Uterus (tissue), 4 donors: ENCODE measurements around the gene PRTFDC1. TPM values are rescaled to one million over a fixed set of nuclear protein-coding genes. Genes with fewer than 3 reads are reported as not detected.

Experiments
- DNase-seq, 2 donors: peaks; one replicate each; pipeline ENCODE4 v3.0.0-alpha.2; 2019 to 2020
- H3K27ac ChIP-seq, 2 donors: fragments of 200-600 bp; sonication (generic); 1 replicate in 1 of 2; 2 replicates in 1 of 2; pipeline ENCODE4 v1.5.1; 2016 to 2018
- H3K27me3 ChIP-seq, 2 donors: fragments of 200-600 bp; sonication (generic); one replicate each; pipeline ENCODE4 v1.5.1; 2018 to 2019; ENCODE audit warnings: control low read depth in 1 of 2
- H3K36me3 ChIP-seq, 2 donors: fragments of 200-600 bp; sonication (generic); one replicate each; pipeline ENCODE4 v1.5.1; 2019; ENCODE audit warnings: control low read depth in 1 of 2
- H3K4me1 ChIP-seq, 2 donors: fragments of 200-600 bp; sonication (generic); one replicate each; pipeline ENCODE4 v1.5.1; 2018 to 2019; ENCODE audit warnings: control low read depth in 1 of 2
- H3K4me3 ChIP-seq, 2 donors: fragments of 200-600 bp; sonication (generic); 1 replicate in 1 of 2; 2 replicates in 1 of 2; pipeline ENCODE4 v1.5.1; 2018 to 2019; ENCODE audit warnings: mild to moderate bottlenecking in 1 of 2
- H3K9me3 ChIP-seq, 2 donors: fragments of 200-600 bp; sonication (generic); one replicate each; pipeline ENCODE4 v1.5.1; 2019; ENCODE audit warnings: control low read depth in 1 of 2
- POLR2A ChIP-seq, 2 donors: fragments of 450-650 bp; IDR thresholded peaks; one replicate each; pipeline ENCODE4 v1.6.1; 2016; ENCODE audit warnings: antibody characterized with exemption in 2 of 2, mild to moderate bottlenecking in 1 of 2, moderate library complexity in 1 of 2
- intact Hi-C: fragments of 100-400 bp; cut with DNase I; formaldehyde crosslinking; loops from one replicate; pipeline ENCODE4 v1.15.1; 2023; ENCODE audit warnings: low total_unique reads
- total RNA-seq, 4 donors: library from RNA; depleted of rRNA in 3 of 4; stranded (reverse); fragments of >200 nt in 3 of 4; gene quantifications; one replicate each; pipeline versions ENCODE4 v1.1.0 to v1.2.4, GENCODE V29; 2014 to 2023
- TF ChIP-seq, protein P1 (sequence below), 4 experiments: fragments of 200-600 bp in 2 of 4; fragments of 450-650 bp in 2 of 4; sonication (generic) in 2 of 4; IDR thresholded peaks; one replicate each; pipeline ENCODE4 v1.5.1; 2016 to 2019; ENCODE audit warnings: antibody characterized with exemption in 4 of 4, mild to moderate bottlenecking in 2 of 4, moderate library complexity in 1 of 4
- donor health status: DM: yes; HTN: yes; CAD: no.

Gene PRTFDC1
- total RNA-seq, 4 donors from 2014 or later = 1.3 to 38.7 (median 20.3) TPM

DNA sequence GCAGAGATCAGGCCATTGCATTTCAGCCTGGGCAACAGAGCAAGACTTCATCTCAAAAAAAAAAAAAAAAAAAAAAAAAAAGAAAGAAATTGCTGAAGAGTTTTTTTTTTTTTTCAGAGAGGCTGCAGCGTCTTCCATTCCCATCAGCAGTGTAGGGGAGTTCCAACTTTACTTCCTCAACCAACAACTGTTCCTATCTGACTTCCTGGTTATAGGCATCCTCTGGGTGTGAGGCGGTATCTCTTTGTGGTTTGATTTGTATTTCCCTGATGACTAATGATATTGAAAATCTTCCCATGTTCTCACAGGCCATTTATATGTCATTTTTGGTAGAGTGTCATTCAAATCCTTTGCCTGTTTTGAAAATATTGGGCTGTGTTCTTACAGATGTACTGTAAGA is 40.2 kb downstream of the PRTFDC1 start:
- intact Hi-C loops = no loop called here
- Histone ChIP-seq H3K4me1 (no peaks in the 10 kb centered on the region), H3K27ac (no peak overlapping the region), H3K36me3 (no peaks in the 10 kb centered on the region), H3K9me3 (no peaks in the 10 kb centered on the region), H3K4me3 (no peak overlapping the region), H3K27me3 (no peaks in the 10 kb centered on the region)
- no peak for DNase-seq
- no peak for TF ChIP-seq POLR2A (IDR thresholded peaks at IDR 0.05)
- TF ChIP-seq, protein P1, sequence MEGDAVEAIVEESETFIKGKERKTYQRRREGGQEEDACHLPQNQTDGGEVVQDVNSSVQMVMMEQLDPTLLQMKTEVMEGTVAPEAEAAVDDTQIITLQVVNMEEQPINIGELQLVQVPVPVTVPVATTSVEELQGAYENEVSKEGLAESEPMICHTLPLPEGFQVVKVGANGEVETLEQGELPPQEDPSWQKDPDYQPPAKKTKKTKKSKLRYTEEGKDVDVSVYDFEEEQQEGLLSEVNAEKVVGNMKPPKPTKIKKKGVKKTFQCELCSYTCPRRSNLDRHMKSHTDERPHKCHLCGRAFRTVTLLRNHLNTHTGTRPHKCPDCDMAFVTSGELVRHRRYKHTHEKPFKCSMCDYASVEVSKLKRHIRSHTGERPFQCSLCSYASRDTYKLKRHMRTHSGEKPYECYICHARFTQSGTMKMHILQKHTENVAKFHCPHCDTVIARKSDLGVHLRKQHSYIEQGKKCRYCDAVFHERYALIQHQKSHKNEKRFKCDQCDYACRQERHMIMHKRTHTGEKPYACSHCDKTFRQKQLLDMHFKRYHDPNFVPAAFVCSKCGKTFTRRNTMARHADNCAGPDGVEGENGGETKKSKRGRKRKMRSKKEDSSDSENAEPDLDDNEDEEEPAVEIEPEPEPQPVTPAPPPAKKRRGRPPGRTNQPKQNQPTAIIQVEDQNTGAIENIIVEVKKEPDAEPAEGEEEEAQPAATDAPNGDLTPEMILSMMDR (IDR thresholded peaks at IDR 0.05) = no peak

DNA sequence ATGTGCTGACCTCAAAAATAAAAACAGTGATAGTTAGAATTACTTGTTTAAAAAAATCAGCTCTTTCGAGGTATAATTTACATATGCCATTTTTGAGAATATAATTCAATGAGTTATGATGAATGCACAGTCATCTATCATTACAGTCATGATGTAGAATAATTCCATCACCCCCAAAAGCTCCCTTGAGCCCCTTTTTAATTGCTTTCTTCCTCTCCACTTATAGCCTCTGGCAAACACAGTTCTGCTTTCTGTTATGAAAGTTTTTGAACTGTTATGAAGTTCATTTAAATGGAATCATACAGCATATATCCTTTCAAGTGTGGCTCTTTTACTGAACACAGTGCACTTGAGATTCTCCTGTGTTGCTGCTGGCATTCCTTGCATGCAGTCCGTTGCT is 41.4 kb downstream of the PRTFDC1 start:
- intact Hi-C loops = no loop called here
- Histone ChIP-seq H3K27ac (no peak overlapping the region), H3K36me3 (no peaks in the 10 kb centered on the region), H3K27me3 (no peaks in the 10 kb centered on the region), H3K4me1 (no peaks in the 10 kb centered on the region), H3K4me3 (no peak overlapping the region), H3K9me3 (no peaks in the 10 kb centered on the region)
- no peak for TF ChIP-seq POLR2A (IDR thresholded peaks at IDR 0.05)
- TF ChIP-seq, protein P1 (IDR thresholded peaks at IDR 0.05) = no peak
- DNase-seq = no peak

DNA sequence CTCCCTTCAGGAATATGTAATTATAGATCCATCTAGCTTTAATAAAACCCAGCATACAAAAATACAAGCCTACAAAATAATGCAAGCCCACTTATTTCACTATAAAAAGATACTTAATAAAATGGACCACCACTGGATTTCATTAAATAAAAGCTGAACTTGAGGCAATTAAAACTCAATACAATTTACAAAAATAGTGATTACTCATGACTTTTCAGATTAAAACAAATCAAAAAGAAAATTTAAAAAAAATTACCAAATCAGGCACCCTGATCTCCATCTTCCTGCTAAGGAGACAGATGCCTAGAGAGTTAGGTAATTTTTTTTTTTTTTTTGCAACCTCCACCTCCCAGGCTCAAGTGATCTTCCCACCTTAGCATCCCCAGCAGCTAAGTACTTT is 41.8 kb downstream of the PRTFDC1 start:
- no peak for DNase-seq
- Histone ChIP-seq H3K9me3 (no peaks in the 10 kb centered on the region), H3K27me3 (no peaks in the 10 kb centered on the region), H3K36me3 (no peaks in the 10 kb centered on the region), H3K27ac (no peak overlapping the region), H3K4me1 (no peaks in the 10 kb centered on the region), H3K4me3 (no peak overlapping the region)
- intact Hi-C loops = no loop called here
- TF ChIP-seq POLR2A (IDR thresholded peaks at IDR 0.05) = no peak
- TF ChIP-seq, protein P1 (IDR thresholded peaks at IDR 0.05) = no peak

DNA sequence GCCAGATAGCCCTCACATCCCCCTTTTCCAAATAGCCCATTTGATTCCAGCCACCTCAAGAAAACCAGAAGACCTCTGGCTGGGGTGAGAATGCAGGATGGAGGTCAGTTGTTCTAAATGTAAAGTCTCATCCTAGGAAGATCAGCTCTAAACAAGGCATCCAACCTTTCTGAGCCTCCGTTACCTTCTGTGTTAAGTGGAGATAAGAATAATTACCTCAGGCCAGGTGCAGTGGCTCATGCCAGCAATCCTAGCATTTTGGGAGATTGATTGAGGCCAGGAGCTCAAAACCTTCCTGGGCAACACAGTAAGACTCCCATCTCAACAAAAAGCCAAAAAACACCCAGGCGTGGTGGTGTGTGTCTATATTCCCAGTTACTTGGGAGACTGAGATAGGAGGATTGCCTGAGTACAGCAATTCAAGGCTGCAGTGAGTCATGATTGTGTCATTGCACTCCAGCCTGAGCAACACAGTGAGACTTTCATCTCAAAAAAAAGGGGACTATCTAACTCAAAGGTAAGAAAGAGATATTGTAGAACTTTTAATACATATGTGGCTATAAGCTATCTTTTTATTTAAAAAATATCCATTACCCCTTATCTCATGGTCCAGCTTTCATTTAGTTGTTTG is 43.5 kb downstream of the PRTFDC1 start:
- TF ChIP-seq, protein P1 (IDR thresholded peaks at IDR 0.05) = no peak
- no peak for TF ChIP-seq POLR2A (IDR thresholded peaks at IDR 0.05)
- Histone ChIP-seq H3K4me3 (no peak overlapping the region), H3K9me3 (no peaks in the 10 kb centered on the region), H3K27ac (no peak overlapping the region), H3K36me3 (no peaks in the 10 kb centered on the region), H3K27me3 (no peaks in the 10 kb centered on the region), H3K4me1 (no peaks in the 10 kb centered on the region)
- intact Hi-C loops = no loop called here
- no peak for DNase-seq

DNA sequence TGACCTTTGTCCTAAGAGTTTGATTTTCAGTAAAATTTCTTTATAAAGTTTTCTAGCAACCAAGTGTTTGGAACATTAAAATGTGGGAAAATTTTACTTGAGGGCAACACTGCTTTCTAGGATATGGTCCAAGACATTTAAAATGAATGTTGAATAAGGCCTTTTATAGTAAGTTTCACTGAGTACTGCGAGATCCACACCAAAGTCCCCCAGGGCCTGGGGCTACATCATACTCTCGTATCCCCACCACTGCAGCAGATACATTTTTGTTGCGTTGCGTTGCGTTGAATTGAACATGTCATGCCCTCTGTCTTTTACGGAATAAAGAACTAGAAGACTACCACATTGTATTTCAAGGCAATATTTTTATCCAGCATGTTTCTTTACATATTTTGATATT is 44.5 kb downstream of the PRTFDC1 start:
- TF ChIP-seq POLR2A (IDR thresholded peaks at IDR 0.05) = no peak
- TF ChIP-seq, protein P1 (IDR thresholded peaks at IDR 0.05) = no peak
- Histone ChIP-seq H3K4me1 (no peaks in the 10 kb centered on the region), H3K4me3 (no peak overlapping the region), H3K9me3 (no peaks in the 10 kb centered on the region), H3K36me3 (no peaks in the 10 kb centered on the region), H3K27me3 (no peaks in the 10 kb centered on the region), H3K27ac (no peak overlapping the region)
- DNase-seq = no peak
- intact Hi-C loops = no loop called here
